Stimulated activated naive CD4-positive, alpha-beta T cell (primary cell): ENCODE results near the gene LTV1.
A peak's percentile ranks its signal among the peaks of the same experiment; 100 is the strongest.
"Not testable (repeated sequence)": the region's sequence is repeated elsewhere in the genome, so short reads cannot be mapped to it uniquely, and the experiment has no call there.

Experiments
- DNase-seq, 6 experiments: peaks; one replicate each; lab custom pipeline; 2025; lab: John Stamatoyannopoulos, UW

LTV1 gene

GRCh38 chr6:143843677-143843999, 500 bp downstream of the LTV1 start:
- DNase-seq = peak in 1 of 6 experiments; percentile 53

- DNase-seq = peak in 1 of 6 experiments; percentile 42
Observed at GRCh38 chr6:143844006-143844405, 868 bp downstream of the LTV1 start.

GRCh38 chr6:143845033-143845432, 1.9 kb downstream of the LTV1 start:
- no peak for DNase-seq

- DNase-seq = not testable (repeated sequence)
Observed at GRCh38 chr6:143851706-143852105, 8.6 kb downstream of the LTV1 start.

GRCh38 chr6:143855057-143855456, 11.9 kb downstream of the LTV1 start:
- DNase-seq = not testable (repeated sequence)

GRCh38 chr6:143856762-143857161, 13.6 kb downstream of the LTV1 start:
- not testable (repeated sequence) for DNase-seq

GRCh38 chr6:143857651-143858050, 14.5 kb downstream of the LTV1 start:
- no peak for DNase-seq

GRCh38 chr6:143859891-143860660, 16.9 kb downstream of the LTV1 start:
- no peak for DNase-seq

- no peak for DNase-seq
Observed at GRCh38 chr6:143863771-143864170, 20.6 kb downstream of the LTV1 start.

GRCh38 chr6:143864234-143864633, 21.1 kb downstream of the LTV1 start, which contains the start of gene ZC2HC1B:
TSS of gene ZC2HC1B (plus strand) at chr6:143864474. CDS start at chr6:143864540, 66 bp downstream.
- DNase-seq = no peak

- DNase-seq = no peak
Observed at GRCh38 chr6:143867236-143867635, 24.1 kb downstream of the LTV1 start.

GRCh38 chr6:143868808-143869207, 25.7 kb downstream of the LTV1 start:
- DNase-seq = not testable (repeated sequence)

- not testable (repeated sequence) for DNase-seq
Observed at GRCh38 chr6:143871202-143871730, 28.1 kb downstream of the LTV1 start.

GRCh38 chr6:143872201-143872600, 29.1 kb downstream of the LTV1 start:
- DNase-seq = no peak

- not testable (repeated sequence) for DNase-seq
Observed at GRCh38 chr6:143873600-143873999, 30.5 kb downstream of the LTV1 start.

- DNase-seq = not testable (repeated sequence)
Observed at GRCh38 chr6:143874503-143874902, 31.4 kb downstream of the LTV1 start.

GRCh38 chr6:143877584-143878271, 34.6 kb downstream of the LTV1 start:
- DNase-seq = no peak

GRCh38 chr6:143878272-143878760, 35.2 kb downstream of the LTV1 start:
- DNase-seq = no peak

- no peak for DNase-seq
Observed at GRCh38 chr6:143880412-143880811, 37.3 kb downstream of the LTV1 start.

GRCh38 chr6:143882401-143882930, 39.3 kb downstream of the LTV1 start:
- no peak for DNase-seq

GRCh38 chr6:143884216-143884900, 41.2 kb downstream of the LTV1 start:
- DNase-seq = no peak

- DNase-seq = no peak
Observed at GRCh38 chr6:143885116-143885515, 42.0 kb downstream of the LTV1 start.
